T-helper 22 cell (primary cell): ENCODE results near the gene UCHL3.
"Not testable (repeated sequence)": the region's sequence is repeated elsewhere in the genome, so short reads cannot be mapped to it uniquely, and the experiment has no call there.

Experiments
- DNase-seq: peaks from one replicate; pipeline ENCODE4 v3.0.0-alpha.2; 2020; ENCODE audit warnings: low read depth

The UCHL3 gene

DNA sequence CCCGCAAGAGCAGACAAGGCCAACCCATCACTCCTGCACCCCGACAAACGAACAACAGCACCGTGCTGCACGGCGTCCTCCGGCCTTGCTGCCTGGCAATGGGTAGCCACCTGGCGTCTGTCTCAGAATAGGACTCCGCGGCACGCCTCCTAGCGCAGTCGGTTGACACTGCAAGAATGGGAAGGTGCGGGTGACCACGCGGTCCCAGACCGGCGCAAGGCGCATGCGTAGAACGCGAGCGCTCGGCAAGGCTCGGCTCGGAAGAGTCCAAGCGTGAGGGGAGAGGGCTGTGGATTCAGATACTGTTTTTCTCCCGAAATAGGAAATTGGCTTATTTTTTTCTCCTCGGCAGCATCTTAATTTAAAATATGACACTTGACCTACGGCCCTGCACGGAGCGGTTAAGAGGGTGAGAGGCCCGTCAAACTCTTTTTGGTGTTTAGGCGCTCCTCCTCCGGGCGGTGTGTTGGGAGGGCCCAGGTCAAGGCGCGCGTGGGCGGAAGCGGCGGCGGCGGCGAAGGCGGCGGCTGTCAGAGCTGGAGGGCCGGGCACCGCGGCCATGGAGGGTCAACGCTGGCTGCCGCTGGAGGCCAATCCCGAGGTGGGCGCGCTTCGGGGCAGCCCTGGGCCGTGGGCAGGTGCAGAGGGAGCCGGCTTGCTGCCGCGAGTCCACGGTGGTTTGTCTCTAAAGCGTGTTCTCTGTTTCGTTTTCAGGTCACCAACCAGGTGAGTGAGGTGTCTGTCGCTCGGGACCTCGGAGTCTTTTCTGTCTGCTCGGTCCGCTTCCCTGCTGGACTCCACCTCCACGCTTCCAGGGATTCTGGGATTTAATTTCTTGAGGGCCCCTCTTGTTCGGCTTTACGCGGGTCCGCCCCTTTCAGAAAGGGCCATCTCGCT is at the start of gene UCHL3:
UCHL3 (plus strand) TSS at position 530 of the 897 bp plus-strand sequence; CDS start at position 560, 30 bp downstream.
- DNase-seq, result peak; percentile 92

- DNase-seq, result no peak
Measured at GRCh38 chr13:75505327-75505726, 44.3 kb upstream of the UCHL3 start.

DNA sequence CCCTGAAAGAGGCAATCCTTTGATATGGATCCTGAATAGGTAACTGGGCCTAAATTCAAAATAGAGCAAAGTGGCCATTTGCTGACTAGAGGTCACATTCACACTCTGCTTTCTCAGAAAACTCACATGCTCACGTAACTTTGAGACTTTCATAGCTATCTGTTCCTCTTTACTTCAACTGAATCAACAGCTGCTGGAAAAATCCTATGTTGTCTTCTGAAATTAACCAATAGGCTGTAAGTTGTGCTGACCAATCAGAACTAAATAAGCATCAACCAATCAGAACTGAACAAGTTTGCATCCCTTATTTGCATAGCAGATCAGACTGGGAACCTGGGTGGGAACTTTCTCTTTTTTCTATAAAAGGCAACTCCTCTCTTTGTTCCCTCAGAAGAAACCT is 43.6 kb upstream of the UCHL3 start:
- DNase-seq, result no peak

DNA sequence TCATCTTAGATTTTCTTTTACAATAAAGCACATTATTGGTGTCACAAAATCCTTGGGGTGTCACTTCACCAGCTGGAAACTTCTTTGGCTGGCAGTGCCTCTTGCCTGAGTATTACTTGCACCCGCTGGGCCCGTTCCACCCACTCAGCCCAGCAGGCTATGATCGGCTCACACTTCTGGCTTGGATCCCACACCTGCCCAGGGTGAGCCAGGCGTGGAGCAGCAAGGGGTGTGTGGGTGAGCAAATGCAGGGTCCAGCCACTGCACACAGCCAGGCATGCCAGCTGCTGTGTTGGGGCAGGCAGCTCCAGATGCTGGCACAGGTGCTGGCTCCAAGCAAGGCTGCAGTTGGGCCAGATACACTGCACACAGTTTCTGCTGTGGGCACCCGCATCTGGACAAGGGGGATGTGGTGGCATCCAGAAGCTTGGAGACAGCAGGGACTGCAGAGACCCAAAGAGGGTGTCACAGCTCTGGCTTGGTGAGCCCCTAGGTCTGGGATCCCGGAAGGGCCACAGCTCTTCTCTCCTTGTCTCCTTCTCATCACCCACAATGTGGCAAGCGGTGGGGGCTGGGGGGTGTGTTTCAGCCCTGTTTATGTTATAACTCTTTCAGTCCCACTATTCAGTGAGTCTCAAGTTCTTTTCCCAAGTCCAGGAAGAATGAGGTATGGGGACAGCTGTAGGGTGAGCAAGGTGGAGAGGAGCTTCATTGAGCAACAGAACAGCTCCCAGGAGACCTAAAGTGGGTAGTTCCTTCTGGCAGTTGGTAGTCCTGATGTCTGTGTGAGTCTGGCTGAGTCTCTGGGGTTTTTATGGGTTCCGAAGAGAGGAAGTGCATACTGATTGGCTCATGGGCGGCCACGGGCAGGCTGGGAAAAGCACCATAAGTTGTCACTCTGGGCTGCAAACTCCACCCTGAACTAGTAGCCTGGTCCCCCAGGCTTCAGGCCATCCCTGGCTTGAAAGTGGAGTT is 42.3 kb upstream of the UCHL3 start:
- DNase-seq, result no peak

GRCh38 chr13:75508002-75508548 is 41.5 kb upstream of the UCHL3 start:
- DNase-seq, result no peak

- no peak for DNase-seq
Measured at GRCh38 chr13:75511051-75511625, 38.5 kb upstream of the UCHL3 start.

DNA sequence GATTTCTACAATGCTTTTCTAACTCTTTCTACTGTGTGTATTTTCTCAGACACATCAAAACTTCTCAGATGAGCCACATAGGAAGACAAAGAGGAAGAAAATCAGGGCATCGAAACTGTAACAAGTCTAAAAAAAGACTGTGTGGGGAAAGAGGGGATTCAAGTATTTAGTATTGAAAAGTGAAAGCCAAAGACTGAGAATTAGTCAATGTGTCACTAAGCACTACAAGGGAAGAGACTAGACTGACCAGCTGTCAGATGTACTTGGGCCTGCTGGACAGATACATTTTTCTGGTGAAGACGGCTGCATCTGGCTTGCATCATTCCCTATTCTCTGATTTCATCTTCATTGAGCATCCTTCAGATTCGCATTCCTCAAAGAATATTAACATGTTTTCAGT is 37.3 kb upstream of the UCHL3 start:
- DNase-seq, result no peak

- DNase-seq, result no peak
Measured at GRCh38 chr13:75513271-75513670, 36.3 kb upstream of the UCHL3 start.

DNA sequence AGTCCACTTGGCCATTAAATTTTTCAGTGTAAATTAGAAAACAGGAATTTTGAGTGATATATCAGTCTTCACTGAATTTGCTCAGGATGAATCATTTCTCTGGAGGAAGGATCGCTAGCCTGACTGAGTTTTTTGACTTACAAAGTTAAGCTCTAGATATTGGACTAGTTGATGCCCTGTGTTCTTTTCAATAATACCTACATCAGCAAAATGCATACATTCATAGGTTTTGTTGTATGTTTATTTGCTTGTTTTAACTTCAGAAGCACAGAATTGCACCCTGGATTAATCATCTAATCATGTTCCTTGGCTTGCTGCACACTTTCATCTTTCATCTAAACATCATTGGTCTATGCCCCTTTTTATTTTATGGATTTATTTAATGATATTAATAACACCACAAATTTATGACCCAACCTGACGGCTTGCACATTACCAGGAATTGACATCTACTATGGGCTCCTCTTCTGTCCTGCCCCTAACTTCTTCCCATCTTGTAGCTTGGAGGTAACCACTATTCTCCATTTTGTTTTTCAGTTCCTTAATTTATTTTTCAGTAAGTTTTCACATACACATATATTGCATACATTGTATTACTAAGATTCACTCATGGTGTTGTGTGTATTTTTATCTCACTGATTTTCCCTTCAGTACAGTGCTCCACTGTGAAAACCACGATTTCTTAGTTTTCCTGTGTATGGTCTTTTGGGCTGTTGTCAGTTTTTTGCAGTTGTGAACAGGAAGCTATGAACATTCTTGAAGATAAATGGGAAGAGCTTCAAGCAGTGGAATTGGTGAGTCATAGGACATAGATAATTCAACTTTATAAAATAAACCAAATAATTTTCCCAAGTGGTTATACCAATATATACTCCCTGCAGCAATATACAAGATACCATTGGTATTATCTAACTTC is 35.3 kb upstream of the UCHL3 start:
- no peak for DNase-seq

GRCh38 chr13:75518439-75519088 is 31.0 kb upstream of the UCHL3 start:
- no peak for DNase-seq

DNA sequence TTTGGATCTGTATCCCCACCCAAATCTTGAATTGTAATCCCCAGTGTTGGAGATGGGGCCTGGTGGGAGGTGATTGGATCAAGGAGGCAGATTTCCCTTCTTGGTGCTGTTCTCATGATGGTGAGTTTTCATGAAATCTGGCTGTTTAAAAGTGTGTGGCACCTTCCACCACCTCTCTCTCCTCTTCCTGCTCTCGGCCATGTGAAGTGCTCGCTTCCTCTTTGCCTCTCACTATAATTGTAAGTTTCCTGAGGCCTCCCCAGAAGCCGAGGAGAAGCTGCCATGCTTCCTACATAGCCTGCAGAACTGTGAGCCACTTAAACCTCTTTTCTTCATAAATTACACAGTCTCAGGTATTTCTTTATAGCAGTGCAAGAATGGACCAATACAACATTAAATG is 27.6 kb upstream of the UCHL3 start:
- DNase-seq, result no peak

DNA sequence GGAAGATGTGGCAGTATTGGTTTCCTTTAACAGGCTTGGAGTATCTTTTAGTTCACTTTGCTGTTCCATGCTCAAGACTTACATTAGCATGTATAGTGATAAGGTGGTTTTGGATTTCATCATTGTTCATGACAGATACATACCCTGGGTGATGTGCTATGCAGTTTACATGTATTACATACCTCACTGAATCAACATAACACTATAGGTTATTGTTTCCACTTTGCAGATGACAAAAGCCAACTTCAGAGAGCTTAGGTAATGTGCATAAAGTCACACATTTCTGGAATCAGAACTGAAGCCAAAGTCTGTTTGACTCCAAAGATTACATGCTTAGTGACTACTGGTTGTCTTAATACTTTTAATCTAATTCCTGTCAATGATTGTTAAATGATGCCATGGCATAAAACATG is 19.0 kb upstream of the UCHL3 start:
- DNase-seq, result no peak

GRCh38 chr13:75533861-75534260 is 15.7 kb upstream of the UCHL3 start:
- no peak for DNase-seq

DNA sequence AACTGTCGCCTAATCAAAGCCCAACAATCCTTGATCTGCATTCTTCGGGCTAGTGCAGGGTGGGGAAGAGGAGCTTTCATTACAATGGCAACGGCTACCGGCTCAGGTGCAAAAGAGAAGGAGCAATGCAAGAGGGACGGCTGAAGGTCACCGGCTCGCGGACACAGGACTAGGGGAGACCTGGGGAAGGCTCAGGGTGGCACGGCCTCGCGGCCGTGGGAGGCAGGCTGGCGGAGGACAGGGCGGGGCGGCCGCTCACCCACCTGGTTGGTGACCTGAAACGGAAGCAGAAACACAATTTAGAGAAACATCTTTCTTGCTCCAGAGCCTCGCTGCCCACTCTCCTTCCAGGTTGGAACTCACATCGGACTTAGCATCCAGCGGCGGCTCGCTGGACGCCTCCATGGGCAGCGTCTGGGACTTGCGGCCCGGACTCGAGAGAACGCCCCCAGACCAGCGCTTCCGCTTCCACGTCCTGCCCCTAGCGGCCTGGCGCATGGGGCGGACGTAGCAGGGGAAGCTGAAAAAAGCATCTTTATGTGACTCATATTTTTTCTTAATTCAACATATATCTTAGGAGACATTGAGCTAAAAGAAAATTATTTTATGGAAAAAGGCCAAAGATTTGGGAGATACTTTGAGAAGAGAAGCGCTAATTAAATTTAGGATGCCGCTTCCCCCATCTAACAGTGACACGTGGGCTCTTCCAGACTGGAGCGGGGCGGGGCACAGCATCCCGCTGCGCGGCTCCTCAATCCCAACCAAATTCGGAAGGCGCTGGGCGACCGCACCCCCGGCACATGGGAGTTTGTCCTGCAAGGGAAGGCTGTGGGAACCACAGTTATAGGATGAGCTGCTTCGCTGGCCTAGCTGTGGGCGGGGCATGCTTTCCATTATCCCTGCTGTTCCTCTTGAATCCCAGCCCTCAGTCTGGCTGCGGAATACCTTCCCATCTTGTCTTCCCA is 11.9 kb upstream of the UCHL3 start, which contains the start of gene COMMD6:
COMMD6 (minus strand) TSS at position 441 of the 965 bp plus-strand sequence; CDS start at position 405, 36 bp downstream.
- peak; percentile 54 for DNase-seq

GRCh38 chr13:75541287-75541686 is 8.3 kb upstream of the UCHL3 start:
- no peak for DNase-seq

DNA sequence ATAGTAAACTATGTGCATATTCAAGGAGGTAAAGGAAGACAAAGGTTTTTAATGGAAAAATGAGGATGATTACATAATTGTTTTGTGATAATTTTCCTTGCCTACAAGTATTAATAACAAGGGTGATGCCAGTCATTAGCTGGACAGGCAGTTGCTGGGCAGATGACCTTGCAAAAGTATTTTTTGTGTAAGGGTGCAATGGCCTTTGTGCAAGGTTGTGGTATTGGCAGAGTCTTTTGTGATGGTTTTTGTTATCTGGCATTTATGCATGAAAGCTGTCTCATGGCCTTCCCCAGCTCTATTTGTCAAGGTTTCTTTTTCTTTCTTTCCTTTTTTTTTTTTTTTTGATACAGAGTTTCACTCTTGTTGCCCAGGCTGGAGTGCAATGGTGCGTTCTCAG is 7.6 kb upstream of the UCHL3 start:
- DNase-seq, result no peak

GRCh38 chr13:75544681-75545330 is 4.8 kb upstream of the UCHL3 start:
- DNase-seq, result no peak

- DNase-seq, result not testable (repeated sequence)
Measured at GRCh38 chr13:75545386-75545785, 4.2 kb upstream of the UCHL3 start.

DNA sequence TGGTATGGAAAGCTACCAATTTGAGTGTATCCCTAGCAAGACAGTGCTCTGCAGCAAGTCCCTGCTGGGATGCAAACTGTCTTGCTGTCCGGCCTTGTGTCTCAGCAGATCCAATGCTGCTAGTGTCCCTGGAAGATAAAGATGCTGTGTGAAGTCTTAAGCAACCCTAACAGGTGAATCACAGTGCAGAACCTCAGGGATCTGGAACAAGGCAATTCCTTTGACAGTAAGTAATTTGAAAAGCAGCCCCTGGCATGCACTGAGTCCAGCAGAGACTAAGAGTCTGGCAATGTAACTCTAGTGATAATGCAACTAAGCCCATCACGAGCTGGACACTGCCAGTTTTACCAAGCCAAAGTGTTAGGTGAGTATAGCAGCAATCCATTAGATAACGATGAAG is 1.7 kb upstream of the UCHL3 start:
- no peak for DNase-seq
